DMS79 (cell line): Measurements from ENCODE around the gene SKP2.
A peak's percentile ranks its signal among the peaks of the same experiment; 100 is the strongest.
"Not testable (repeated sequence)": the region's sequence is repeated elsewhere in the genome, so short reads cannot be mapped to it uniquely, and the experiment has no call there.

ENCODE experiments used
- DNase-seq: peaks from one replicate; lab custom pipeline; 2025; lab: John Stamatoyannopoulos, UW

SKP2 gene

GRCh38 chr5:36156619-36157018 is 4.7 kb downstream of the SKP2 start:
- no peak for DNase-seq

GRCh38 chr5:36158144-36158543 is 6.2 kb downstream of the SKP2 start:
- no peak for DNase-seq

DNA sequence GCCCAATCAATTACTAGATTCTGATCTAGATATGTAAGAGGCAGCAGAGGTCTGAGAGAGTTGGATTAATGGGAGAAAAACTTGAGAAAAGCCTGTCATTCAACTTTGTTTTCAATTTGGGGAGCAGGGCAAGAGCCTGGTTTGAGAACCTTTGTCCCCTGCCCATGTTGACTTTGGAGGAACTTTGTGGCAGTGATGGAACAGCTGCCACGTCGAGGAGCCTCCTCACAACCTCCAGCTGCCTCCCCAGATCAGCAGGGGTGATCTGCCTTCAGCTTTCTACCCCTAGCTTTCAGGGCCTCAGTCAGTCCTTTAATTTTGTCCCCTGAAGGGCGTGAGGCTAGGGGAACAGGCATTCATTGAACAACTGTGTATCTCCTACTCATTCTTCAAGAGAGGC is 8.7 kb downstream of the SKP2 start:
- no peak for DNase-seq

DNA sequence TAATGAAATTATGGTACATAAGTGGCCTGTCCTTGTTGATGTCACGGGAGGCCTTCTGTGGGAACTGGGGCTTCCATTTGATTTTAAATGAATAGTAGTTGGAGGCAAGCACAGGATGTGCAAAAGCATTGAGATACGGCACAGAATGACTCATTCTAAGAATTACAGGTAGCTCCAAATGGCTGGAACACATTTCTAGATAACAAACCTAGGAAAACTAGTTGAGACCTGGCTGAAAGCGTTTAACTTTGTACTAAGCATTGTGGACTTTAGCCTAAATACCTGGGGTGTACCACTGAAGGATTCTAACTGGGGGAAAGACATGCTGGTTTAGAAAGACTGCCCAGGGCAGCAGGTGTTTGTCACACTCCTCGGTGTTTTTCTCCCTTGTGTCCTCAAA is 9.4 kb downstream of the SKP2 start:
- no peak for DNase-seq

- DNase-seq: no peak
Measured at GRCh38 chr5:36162810-36163486, 11.0 kb downstream of the SKP2 start.

- DNase-seq: no peak
Measured at GRCh38 chr5:36164461-36164860, 12.6 kb downstream of the SKP2 start.

- no peak for DNase-seq
Measured at GRCh38 chr5:36168737-36169136, 16.8 kb downstream of the SKP2 start.

DNA sequence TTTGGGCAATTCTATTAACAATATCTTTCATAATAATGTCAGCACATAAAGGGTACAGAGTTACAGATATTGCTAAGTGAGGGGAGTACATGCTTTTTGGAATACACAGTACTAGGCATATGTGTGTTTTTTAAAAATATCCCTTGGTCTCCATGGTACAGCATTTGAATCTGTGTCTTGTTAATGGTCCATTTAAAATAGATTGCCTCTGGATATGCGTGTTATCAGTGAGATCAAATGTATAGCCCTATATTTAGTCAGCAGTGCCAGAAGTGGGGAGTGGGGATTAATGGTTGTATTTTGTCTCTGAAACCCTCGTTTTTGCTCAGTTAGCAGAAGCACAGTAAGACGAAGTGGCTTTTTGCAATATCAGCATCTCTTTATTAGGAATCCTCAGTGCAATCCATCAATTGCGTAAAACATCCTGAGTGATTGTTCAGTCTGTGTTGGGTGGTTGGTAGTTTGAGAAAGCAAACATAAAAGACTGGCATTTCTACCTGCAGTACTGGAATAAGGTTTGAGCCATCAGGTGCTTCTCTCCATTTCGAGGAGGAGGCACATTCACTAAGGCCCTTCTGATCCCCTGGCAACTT is 19.0 kb downstream of the SKP2 start:
- DNase-seq: no peak

DNA sequence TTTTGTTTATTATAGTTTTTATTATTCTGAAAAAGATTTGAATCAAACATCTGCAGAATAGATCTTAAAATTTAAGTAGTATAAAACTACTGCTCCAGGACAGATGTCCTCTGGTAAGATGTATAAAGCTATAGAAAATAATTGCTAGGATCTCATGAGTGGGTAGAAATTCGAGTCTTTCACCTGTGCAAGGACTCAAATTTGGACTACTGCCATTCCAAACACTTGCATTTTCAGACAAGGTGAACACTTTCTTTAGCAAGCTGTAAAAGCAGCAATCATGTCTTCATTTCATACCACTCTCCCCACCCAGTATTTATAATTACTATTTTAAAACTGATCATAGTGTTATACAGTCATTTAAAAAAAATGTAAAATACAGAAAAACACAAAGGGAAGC is 20.7 kb downstream of the SKP2 start:
- DNase-seq: peak; percentile 68

GRCh38 chr5:36173426-36173825 is 21.5 kb downstream of the SKP2 start:
- no peak for DNase-seq

DNA sequence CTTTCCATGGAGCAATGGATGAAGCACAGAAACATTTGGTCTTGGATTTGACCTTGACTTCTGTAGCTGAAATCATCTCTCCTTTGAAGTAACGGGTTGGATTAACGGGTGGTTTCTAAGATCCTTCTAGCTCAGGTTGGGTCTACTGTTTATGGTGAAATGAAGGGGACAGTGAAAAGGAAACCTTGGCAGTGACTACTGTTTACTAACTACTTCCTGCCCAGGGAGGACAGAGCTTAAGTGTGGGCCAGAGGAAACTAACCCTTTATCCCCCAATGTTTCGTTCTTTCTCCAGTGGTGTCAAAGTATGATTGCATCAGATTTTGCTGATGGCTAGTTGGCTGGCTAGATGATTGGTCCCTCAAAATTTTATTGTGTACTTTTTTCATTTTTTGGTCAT is 22.2 kb downstream of the SKP2 start:
- DNase-seq: no peak

- no peak for DNase-seq
Measured at GRCh38 chr5:36175043-36175442, 23.1 kb downstream of the SKP2 start.

- DNase-seq: no peak
Measured at GRCh38 chr5:36177154-36177553, 25.2 kb downstream of the SKP2 start.

DNA sequence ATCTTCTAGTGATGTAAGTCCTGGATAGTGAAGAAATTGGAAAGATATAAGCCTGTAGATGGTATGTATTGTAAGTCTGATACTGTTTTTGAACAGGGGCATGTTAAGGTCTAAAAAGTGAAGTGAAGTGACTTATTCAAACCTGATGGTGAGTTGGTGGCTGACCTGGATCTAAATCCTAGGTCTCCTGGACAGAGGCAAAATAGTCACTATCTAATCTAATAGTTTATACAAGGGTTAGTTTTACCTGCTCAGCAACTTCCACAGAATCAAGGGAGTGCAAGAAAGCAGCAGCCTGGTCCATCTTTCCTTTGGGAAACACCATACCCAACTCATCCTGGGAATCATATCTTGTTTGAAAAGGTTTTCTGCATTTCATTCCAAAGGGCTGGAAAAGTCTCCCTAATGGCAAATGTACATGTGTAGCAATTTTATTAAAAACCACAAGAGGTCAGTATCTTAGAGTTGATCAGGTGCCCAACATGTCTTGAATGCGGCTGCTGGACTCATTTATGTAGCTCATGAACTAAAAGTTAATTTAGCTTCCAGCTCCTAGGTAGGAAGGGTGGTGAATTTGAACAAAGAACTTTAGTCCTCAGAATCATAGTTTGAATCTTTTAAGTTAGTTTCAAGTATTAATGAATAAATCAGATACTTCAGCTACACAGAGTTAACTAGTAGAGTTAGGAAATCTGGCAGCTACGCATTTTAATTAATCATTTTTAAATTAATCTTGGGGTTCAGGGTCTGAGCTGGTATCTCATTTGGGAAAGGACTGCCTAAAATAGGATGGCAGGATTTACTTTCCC is 26.0 kb downstream of the SKP2 start:
- DNase-seq: no peak

DNA sequence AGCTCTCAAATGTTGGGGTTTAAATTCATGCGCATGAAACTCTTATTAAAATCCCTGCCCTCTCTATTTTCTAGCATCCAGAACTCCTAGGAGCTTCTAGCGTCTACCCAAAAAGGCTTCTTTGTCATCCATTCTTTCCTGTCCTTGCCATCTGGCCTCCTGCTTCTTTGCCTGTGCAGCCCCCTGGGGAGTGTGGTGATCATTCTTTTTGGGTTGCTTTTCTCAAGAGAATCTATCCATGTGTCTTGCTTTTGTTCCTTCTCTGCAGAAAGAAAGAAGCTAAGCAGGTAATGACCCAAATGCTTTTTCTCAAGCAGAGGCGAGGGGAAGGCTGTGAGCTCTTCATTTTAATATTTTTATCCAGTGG is 26.6 kb downstream of the SKP2 start:
- DNase-seq: no peak

DNA sequence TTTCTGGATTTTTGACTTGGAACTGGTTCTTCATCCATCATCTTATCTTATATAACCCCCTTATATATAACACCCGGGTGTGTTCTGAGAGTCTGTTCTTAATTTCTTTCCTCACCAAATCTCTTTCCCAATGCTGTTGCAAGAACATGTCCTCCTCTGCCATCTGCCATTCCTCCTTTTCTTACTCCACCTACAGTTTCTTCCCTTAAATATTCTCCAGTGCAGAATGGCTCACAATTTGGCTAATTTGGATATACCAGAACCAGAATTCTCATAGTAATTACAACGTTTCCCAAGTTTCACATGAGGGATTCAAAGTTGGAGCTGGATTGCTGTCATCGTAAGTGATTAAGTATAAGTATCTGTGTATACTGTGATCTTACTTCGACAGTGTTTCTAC is 28.0 kb downstream of the SKP2 start:
- DNase-seq: no peak

DNA sequence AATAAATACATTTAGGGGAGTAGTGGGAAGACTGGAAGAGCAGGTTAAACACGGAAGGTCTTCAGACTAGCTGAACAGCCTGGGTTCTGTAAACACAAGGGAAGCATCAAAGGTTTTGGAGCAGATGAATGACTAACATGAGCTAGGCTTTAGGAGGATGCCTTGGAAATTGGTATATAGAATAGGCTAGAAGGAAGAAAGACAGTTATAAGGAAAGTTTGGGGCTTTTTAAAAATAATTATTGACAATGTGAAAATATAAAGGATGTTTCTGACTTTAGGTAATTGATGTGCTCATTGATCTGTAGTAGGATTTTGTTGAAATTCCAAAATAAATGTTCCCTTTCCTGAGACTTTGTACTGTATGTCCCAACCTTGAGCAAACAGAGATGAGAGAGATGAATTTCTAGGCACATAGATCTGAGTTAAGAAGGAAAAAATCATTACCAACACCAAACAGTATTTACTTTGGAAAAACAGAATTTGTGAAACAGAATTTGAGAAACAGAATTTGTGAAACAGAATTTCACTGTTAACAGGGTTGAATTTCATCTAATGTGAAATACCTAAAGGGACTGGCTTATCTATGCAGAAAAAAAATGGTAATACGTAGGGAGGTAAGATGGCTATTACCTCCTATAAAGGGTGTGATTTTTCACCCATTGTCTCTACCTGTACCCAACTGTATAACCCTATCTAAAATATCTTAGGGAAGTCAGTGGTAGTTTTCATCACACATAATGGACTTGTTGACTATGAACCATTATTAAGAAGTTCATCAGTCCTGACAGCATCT is 28.8 kb downstream of the SKP2 start:
- DNase-seq: no peak

DNA sequence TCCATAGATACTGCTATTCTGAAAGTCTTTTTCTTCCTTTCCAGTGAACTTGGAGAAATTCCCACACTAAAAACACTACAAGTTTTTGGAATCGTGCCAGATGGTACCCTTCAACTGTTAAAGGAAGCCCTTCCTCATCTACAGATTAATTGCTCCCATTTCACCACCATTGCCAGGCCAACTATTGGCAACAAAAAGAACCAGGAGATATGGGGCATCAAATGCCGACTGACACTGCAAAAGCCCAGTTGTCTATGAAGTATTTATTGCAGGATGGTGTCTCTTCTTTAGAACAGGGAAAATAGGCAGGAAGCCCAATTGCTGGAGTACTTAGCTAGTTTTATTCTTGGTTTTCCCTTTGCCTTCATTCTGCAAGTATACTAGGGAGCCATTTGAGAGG is 29.9 kb downstream of the SKP2 start:
- no peak for DNase-seq

DNA sequence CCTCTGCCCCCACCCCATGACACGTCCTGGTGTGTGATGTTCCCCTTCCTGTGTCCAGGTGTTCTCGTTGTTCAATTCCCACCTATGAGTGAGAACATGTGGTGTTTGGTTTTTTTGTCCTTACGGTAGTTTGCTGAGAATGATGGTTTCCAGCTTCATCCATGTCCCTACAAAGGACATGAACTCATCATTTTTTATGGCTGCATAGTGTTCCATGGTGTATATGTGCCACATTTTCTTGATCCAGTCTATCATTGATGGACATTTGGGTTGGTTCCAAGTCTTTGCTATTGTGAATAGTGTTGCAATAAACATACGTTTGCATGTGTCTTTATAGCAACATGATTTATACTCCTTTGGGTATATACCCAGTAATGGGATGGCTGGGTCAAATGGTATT is 32.5 kb downstream of the SKP2 start:
- DNase-seq: not testable (repeated sequence)

- DNase-seq: no peak
Measured at GRCh38 chr5:36193746-36194145, 41.8 kb downstream of the SKP2 start.

GRCh38 chr5:36198281-36198680 is 46.4 kb downstream of the SKP2 start:
- DNase-seq: no peak

- DNase-seq: not testable (repeated sequence)
Measured at GRCh38 chr5:36198783-36199182, 46.9 kb downstream of the SKP2 start.

DNA sequence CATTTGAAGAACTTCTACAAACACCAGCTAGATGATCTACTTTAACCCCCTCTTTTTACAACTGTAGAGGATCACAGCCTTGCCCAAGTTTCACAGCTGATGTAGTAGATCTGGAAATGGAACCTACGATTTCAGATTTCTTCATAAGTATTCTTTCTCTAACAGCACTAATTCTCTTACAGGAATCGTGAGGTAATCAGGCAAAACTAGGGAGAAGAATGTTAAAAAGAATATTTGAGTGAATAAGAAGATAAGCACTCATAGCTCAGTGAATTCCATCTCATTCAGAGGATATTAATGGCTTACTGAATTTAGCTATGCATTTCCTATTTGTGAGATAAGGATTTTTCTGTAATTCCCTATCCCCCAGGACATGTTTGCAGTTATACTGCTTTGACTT is 47.7 kb downstream of the SKP2 start:
- no peak for DNase-seq
